IPS-15b (cell line): ENCODE results near the gene MVB12B.

ENCODE experiments used
- H3K27me3 ChIP-seq: one replicate; pipeline ENCODE4 v1.6.1; 2013; ENCODE audit warnings: low read length; ENCODE audit not compliant: control insufficient read depth, insufficient read depth
- H3K36me3 ChIP-seq: one replicate; pipeline ENCODE4 v1.6.1; 2013; ENCODE audit warnings: low read length; ENCODE audit not compliant: control insufficient read depth, insufficient read depth
- H3K4me1 ChIP-seq: one replicate; pipeline ENCODE4 v1.6.1; 2013; ENCODE audit warnings: mild to moderate bottlenecking, low read length; ENCODE audit not compliant: control insufficient read depth, insufficient read depth
- H3K4me3 ChIP-seq: one replicate; pipeline ENCODE4 v1.5.1; 2013; ENCODE audit warnings: low read depth, low read length
- H3K9ac ChIP-seq: one replicate; pipeline ENCODE4 v1.6.1; 2013; ENCODE audit warnings: low read depth, mild to moderate bottlenecking, low read length
- H3K9me3 ChIP-seq: one replicate; pipeline ENCODE4 v1.6.1; 2013; ENCODE audit warnings: mild to moderate bottlenecking, low read length; ENCODE audit not compliant: control insufficient read depth, insufficient read depth

Gene MVB12B

GRCh38 chr9:126306071-126306647 lies 20.5 kb upstream of the MVB12B start:
- Histone ChIP-seq H3K9me3 (no peaks in the 10 kb centered on the region), H3K4me3 (no peak overlapping the region), H3K27me3 (no peaks in the 10 kb centered on the region), H3K4me1 (no peaks in the 10 kb centered on the region), H3K36me3 (no peaks in the 10 kb centered on the region), H3K9ac (no peak overlapping the region)

DNA sequence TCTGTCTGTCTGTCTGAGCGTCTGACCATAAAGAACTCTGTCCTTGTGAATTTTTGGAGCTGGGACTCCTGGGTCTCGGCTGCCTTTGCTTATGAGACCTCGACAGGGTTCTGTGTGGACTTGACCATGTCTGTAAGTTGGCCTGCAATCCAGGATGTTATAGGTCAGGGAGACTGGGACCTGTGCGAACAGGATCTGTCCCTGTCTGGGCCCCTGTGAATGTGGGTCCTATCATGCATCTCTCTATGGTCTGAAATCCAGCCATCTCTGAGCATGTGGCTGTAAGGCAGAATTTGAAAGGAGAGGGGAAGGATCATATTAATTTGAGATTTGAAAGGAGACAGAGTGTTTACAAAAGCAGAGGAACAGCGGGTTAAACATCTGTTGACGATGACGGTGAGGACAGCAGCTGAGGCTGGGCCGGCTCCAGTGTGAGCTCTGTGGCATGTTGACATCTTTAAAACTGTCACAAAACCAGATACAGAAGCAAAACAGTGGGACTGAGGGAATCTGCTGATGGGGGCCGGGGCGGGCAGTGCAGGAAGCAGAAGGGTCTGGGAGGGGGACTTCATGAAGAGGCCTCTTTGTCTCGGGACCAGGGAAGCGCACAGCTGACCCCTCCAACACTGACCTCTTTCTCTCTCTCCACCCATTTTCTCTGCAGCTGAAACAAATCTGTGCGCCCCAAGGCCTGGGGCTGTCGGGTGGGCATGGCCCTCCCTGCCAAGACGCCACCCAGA lies 19.1 kb upstream of the MVB12B start:
- Histone ChIP-seq H3K9ac (no peak overlapping the region), H3K4me3 (no peak overlapping the region), H3K27me3 (no peaks in the 10 kb centered on the region)

DNA sequence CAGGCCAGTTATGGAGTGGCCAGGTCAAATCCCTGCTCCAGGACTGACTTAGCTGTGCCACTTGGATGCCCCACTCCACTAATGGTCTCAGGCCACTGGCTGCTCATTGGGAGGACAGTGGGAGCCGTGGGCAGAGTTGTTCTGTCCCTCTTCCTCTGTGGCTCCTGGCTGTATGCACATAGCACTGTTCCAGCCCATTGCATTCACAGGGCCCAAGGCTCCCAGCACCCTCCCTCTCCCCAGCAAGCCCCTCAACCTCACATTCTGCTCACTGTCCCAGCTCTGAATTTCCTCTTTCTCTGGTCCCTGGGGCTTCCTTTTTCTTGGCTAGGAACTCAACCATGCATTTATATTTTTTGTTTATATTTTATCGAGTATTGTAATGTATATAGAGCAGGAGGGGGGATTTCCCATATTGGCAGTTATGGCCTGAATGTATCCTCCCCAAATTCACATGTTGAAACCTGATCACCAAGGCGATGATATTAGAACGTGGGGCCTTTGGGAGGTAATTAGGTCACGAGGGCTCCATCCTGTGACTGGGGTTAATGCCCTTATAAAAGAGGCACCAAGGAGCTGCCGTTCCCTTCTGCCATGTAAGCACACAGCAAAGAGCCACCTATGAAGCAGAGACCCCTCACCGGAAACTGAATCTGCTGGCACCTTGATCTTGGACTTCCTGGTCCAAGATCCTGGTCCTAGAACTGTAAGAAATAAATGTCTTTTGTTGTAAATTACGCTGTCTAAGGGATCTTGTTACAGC lies 17.0 kb upstream of the MVB12B start:
- Histone ChIP-seq H3K4me3 (no peak overlapping the region), H3K4me1 (no peaks in the 10 kb centered on the region), H3K9me3 (no peaks in the 10 kb centered on the region), H3K27me3 (no peaks in the 10 kb centered on the region), H3K36me3 (no peaks in the 10 kb centered on the region), H3K9ac (no peak overlapping the region)

More for the DNA sequence above, 19.1 kb upstream of the MVB12B start:
- Histone ChIP-seq H3K9me3 (no peaks in the 10 kb centered on the region), H3K36me3 (no peaks in the 10 kb centered on the region), H3K4me1 (no peaks in the 10 kb centered on the region)

- Histone ChIP-seq H3K4me1 (no peaks in the 10 kb centered on the region), H3K9ac (no peak overlapping the region)
These were observed 13.8 kb upstream of the MVB12B start for GRCh38 chr9:126312584-126313551.

DNA sequence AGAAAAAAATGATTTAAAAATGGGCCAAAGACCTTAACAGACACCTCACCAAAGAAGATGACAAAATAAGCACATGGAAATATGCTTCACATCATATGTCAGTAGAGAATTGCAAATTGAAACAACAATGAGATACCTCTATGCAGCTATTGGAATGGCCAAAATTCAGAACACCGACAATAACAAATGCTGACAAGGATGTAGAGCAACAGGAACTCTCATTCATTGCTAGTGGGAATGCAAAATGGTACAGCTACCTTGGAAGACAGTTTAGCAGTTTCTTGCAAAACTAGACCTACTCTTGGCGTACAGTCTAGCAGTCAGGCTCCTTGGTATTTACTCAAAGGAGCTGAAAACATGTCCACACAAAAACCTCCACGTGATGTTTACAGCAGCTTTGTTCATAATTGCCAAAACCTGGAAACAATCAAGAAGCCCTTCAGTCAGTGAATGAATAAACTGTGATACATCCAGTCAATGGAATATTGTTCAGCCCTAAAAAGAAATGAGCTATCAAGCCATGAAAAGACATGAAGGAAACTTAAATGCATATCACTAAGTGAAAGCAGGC lies 10.5 kb upstream of the MVB12B start:
- H3K27me3 ChIP-seq: no peaks in the 10 kb centered on the region
- no peak overlapping the region for H3K4me3 ChIP-seq
- H3K9ac ChIP-seq: no peak overlapping the region
- H3K36me3 ChIP-seq: no peaks in the 10 kb centered on the region
- H3K9me3 ChIP-seq: no peaks in the 10 kb centered on the region
- H3K4me1 ChIP-seq: peaks cover 4% of the 10 kb centered on the region

More at GRCh38 chr9:126312584-126313551, 13.8 kb upstream of the MVB12B start:
- Histone ChIP-seq H3K4me3 (no peak overlapping the region), H3K9me3 (no peaks in the 10 kb centered on the region), H3K27me3 (no peaks in the 10 kb centered on the region), H3K36me3 (no peaks in the 10 kb centered on the region)

DNA sequence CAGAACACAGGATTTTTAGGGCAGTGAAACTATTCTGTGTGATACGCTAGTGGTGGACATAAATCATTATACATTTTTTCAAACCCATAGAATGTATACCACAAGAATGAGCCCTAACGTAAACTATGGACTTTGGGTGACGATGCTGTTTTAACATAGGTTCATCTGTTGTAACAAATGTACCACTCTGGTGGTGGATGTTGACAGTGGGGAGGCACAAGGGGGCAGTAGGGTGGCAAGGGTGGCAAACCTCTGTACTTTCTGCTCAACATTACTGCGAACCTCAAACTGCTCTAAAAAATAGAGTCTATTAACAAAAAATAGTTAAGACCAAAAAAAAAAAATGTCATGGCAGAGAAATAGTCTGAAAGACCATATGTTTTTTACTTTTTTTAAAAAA lies 9.1 kb upstream of the MVB12B start:
- H3K9ac ChIP-seq: no peak overlapping the region
- no peaks in the 10 kb centered on the region for H3K27me3 ChIP-seq
- H3K9me3 ChIP-seq: no peaks in the 10 kb centered on the region
- no peaks in the 10 kb centered on the region for H3K36me3 ChIP-seq
- no peak overlapping the region for H3K4me3 ChIP-seq
- H3K4me1 ChIP-seq: peaks cover 4% of the 10 kb centered on the region

DNA sequence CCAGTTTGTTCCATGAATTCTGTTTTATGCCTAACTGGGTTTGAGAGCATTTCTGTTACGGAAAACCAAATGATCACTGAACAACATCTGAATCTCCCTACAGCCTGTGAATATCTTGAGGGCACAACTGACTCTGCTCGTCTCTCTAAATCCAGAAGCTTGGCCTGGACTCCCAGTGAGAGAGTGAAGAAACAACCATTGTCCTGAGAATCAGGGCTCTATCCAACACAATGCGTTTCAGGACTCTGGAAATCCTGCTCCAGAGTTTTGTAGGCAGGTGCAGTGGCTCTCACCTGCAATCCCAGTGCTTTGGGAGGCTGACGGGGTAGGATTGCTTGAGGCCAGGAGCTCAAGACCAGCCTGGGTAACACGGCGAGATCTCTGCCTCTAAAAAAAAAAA lies 7.8 kb upstream of the MVB12B start:
- no peak overlapping the region for H3K4me3 ChIP-seq
- no peaks in the 10 kb centered on the region for H3K36me3 ChIP-seq
- H3K27me3 ChIP-seq: no peaks in the 10 kb centered on the region
- H3K9me3 ChIP-seq: no peaks in the 10 kb centered on the region
- H3K4me1 ChIP-seq: peaks cover 4% of the 10 kb centered on the region
- H3K9ac ChIP-seq: no peak overlapping the region

DNA sequence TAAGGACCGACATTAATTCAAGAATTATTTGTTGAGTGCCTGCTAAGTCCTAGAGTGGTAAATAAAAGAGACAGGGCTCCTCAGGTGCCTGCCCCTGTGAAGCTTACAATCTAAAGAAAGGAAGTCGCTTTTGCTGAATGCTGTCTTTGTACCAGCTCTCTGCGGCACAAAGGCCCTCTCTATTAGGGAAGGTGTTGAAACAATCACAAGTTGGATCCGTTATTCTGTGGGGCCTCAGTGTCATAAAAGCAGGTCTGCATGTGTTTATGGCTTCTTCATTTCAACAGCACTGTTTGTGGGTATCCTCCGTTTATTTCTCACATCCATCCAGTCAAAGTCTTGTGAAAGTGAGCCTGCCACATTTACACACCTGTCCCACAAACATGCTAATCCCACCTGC lies 7.0 kb upstream of the MVB12B start:
- no peaks in the 10 kb centered on the region for H3K27me3 ChIP-seq
- H3K4me1 ChIP-seq: peaks cover 4% of the 10 kb centered on the region
- no peak overlapping the region for H3K4me3 ChIP-seq
- H3K9ac ChIP-seq: no peak overlapping the region
- no peaks in the 10 kb centered on the region for H3K9me3 ChIP-seq
- H3K36me3 ChIP-seq: no peaks in the 10 kb centered on the region

DNA sequence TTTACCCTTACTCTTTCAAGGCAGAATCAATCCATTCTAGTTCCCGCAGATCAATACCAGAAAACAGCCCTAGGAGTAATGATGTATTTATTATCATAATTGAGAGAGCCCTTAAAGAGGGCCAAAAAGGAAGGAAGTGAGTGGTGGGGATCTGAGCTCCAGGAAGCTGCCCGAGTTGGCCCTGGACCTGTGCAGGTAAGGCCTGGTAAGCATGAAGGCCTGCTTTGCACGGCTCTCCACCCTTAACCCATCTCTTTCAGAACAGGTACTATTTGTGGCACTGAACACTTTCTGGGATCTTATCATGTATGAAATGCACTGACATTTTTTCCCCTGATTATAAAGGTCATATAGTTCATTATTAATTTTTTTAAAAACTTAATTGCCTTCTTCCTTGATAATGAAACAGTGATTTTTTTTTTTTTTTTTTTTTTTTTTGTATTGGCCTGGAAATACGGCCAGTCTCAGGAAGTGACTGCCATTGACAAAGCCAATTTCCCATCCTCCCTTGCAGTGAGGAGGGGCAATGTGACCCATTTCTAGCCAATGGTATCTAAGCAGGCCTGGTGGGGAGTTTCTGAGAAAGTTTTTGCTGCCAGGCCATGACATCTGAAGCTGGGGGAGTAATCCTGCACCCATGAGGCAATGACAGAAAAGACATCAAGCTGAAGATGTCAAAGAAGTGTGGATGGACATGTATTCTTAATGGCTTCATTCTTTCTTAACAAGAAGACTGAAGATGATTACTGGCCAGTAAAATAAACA lies 6.3 kb upstream of the MVB12B start:
- Histone ChIP-seq H3K9me3 (no peaks in the 10 kb centered on the region), H3K27me3 (no peaks in the 10 kb centered on the region), H3K9ac (no peak overlapping the region), H3K36me3 (no peaks in the 10 kb centered on the region), H3K4me3 (no peak overlapping the region), H3K4me1 (peaks cover 4% of the 10 kb centered on the region)

- Histone ChIP-seq H3K27me3 (no peaks in the 10 kb centered on the region), H3K4me1 (peaks cover 9% of the 10 kb centered on the region), H3K9me3 (no peaks in the 10 kb centered on the region), H3K36me3 (no peaks in the 10 kb centered on the region), H3K9ac (no peak overlapping the region), H3K4me3 (no peak overlapping the region)
These were observed 4.9 kb upstream of the MVB12B start for GRCh38 chr9:126321742-126322141.
